GM23338 (cell line): ENCODE measurements around the gene USP31. TPM values are rescaled to one million over a fixed set of nuclear protein-coding genes. Genes with fewer than 3 reads are reported as not detected.

ENCODE experiments used
- ATAC-seq: fragments of 200-7000 bp; cut with Tn5 transposase; 3 replicates; pipeline ENCODE4 v1.9.1; 2020
- DNase-seq: peaks from one replicate; pipeline ENCODE4 v3.0.0-alpha.2; 2015; ENCODE audit warnings: low spot score
- H2AFZ ChIP-seq: fragments of 200-600 bp; sonication (generic); 2 replicates; pipeline ENCODE4 v1.8.0; 2016; ENCODE audit warnings: antibody characterized with exemption, mild to moderate bottlenecking, moderate library complexity
- H3F3A ChIP-seq: fragments of 200-600 bp; sonication (generic); replicated peaks from 2 replicates; pipeline ENCODE4 v1.8.0; 2017; ENCODE audit warnings: antibody characterized with exemption, mixed run types, low read depth
- H3K27ac ChIP-seq: fragments of 200-600 bp; sonication (generic); 2 replicates; pipeline ENCODE4 v1.6.1; 2016; ENCODE audit warnings: low read depth
- H3K27me3 ChIP-seq: fragments of 200-600 bp; sonication (generic); 2 replicates; pipeline ENCODE4 v1.8.0; 2016; ENCODE audit warnings: mild to moderate bottlenecking, mixed run types, moderate library complexity; ENCODE audit not compliant: insufficient read depth
- H3K36me3 ChIP-seq: fragments of 200-600 bp; sonication (generic); 2 replicates; pipeline ENCODE4 v1.8.0; 2016; ENCODE audit warnings: mild to moderate bottlenecking; ENCODE audit not compliant: insufficient read depth
- H3K4me1 ChIP-seq: fragments of 200-600 bp; sonication (generic); 2 replicates; pipeline ENCODE4 v1.8.0; 2016; ENCODE audit warnings: mild to moderate bottlenecking, moderate library complexity; ENCODE audit not compliant: insufficient read depth
- H3K4me2 ChIP-seq: fragments of 200-600 bp; sonication (generic); 2 replicates; pipeline ENCODE4 v1.7.1; 2017; ENCODE audit warnings: mixed run types
- H3K4me3 ChIP-seq: fragments of 200-600 bp; sonication (generic); 2 replicates; pipeline ENCODE4 v1.6.1; 2016; ENCODE audit warnings: mixed run types
- H3K79me2 ChIP-seq: fragments of 200-600 bp; sonication (generic); replicated peaks from 2 replicates; pipeline ENCODE4 v1.8.0; 2017; ENCODE audit warnings: mild to moderate bottlenecking; ENCODE audit not compliant: insufficient read depth
- H3K9me2 ChIP-seq: fragments of 200-600 bp; sonication (generic); 2 replicates; pipeline ENCODE4 v1.8.0; 2017; ENCODE audit not compliant: insufficient read depth
- H4K20me1 ChIP-seq: fragments of 200-600 bp; sonication (generic); replicated peaks from 2 replicates; pipeline ENCODE4 v1.8.0; 2017; ENCODE audit warnings: mild to moderate bottlenecking; ENCODE audit not compliant: insufficient read depth
- H3K27ac Mint-ChIP-seq: 2 replicates; pipeline ENCODE4 v1.8.0; 2020; ENCODE audit warnings: inconsistent platforms, mild to moderate bottlenecking, moderate library complexity, mixed read lengths
- H3K27me3 Mint-ChIP-seq: 3 replicates; pipeline ENCODE4 v1.8.0; 2022; ENCODE audit warnings: low read depth, mild to moderate bottlenecking, moderate library complexity, mixed read lengths, inconsistent platforms; ENCODE audit not compliant: insufficient read depth, poor library complexity
- H3K36me3 Mint-ChIP-seq: 3 replicates; pipeline ENCODE4 v1.8.0; 2021; ENCODE audit warnings: low read depth, mild to moderate bottlenecking, inconsistent platforms, moderate library complexity, mixed read lengths
- H3K4me1 Mint-ChIP-seq: 3 replicates; pipeline ENCODE4 v1.8.0; 2020; ENCODE audit warnings: mild to moderate bottlenecking, inconsistent platforms, mixed read lengths
- H3K4me3 Mint-ChIP-seq: 3 replicates; pipeline ENCODE4 v1.8.0; 2021; ENCODE audit warnings: moderate library complexity, mild to moderate bottlenecking, inconsistent platforms, mixed read lengths
- H3K9me3 Mint-ChIP-seq: 3 replicates; pipeline ENCODE4 v1.8.0; 2020; ENCODE audit warnings: moderate library complexity, mild to moderate bottlenecking, inconsistent platforms, mixed read lengths
- CREB1 ChIP-seq: fragments of 250-450 bp; sonication (Bioruptor Pico); IDR thresholded peaks from 2 replicates; pipeline ENCODE4 v1.5.0; 2020; ENCODE audit warnings: low read depth, mild to moderate bottlenecking, moderate library complexity
- EZH2 ChIP-seq: fragments of 200-600 bp; sonication (generic); IDR thresholded peaks from one replicate; pipeline ENCODE4 v1.8.0; 2017; ENCODE audit warnings: antibody characterized with exemption, mild to moderate bottlenecking, low read depth; ENCODE audit not compliant: unreplicated experiment
- EZH2phosphoT487 ChIP-seq: fragments of 200-600 bp; sonication (generic); IDR thresholded peaks from one replicate; pipeline ENCODE4 v1.8.1; 2018; ENCODE audit warnings: antibody characterized with exemption; ENCODE audit not compliant: unreplicated experiment
- JUNB ChIP-seq: IDR thresholded peaks from one replicate; pipeline ENCODE4 v1.6.1; 2016; ENCODE audit warnings: antibody characterized with exemption; ENCODE audit not compliant: unreplicated experiment
- NANOG ChIP-seq: IDR thresholded peaks from 2 replicates; pipeline ENCODE4 v1.6.1; 2016; ENCODE audit warnings: antibody characterized with exemption, borderline replicate concordance
- POLR2AphosphoS5 ChIP-seq: IDR thresholded peaks from 2 replicates; pipeline ENCODE4 v1.6.1; 2016; ENCODE audit warnings: antibody characterized with exemption, low read depth
- STAT1 ChIP-seq: IDR thresholded peaks from one replicate; pipeline ENCODE4 v1.6.1; 2016; ENCODE audit warnings: antibody characterized with exemption; ENCODE audit not compliant: unreplicated experiment
- ZNF114 ChIP-seq: fragments of 250-450 bp; sonication (Bioruptor Pico); IDR thresholded peaks from 2 replicates; pipeline ENCODE4 v1.5.0; 2020; ENCODE audit warnings: mild to moderate bottlenecking, moderate library complexity
- ZNF331 ChIP-seq: fragments of 250-450 bp; sonication (Bioruptor Pico); IDR thresholded peaks from 2 replicates; pipeline ENCODE4 v1.5.0; 2020; ENCODE audit warnings: low read depth, mild to moderate bottlenecking, moderate library complexity
- polyA plus RNA-seq: library from polyadenylated mRNA; unstranded; fragments of >200 nt; fragmentation: Nextera tagmentation; extraction: Ambion mirVana; gene quantifications from 2 replicates; pipeline ENCODE4 v1.2.1, GENCODE V29; 2016
- total RNA-seq: library from RNA; depleted of rRNA; stranded (reverse); fragments of >200 nt; shearing (Covaris generic); gene quantifications from 2 replicates; pipeline ENCODE4 v1.2.3, GENCODE V29; 2014
- TF ChIP-seq, protein P1 (sequence below): IDR thresholded peaks from one replicate; pipeline ENCODE4 v1.6.1; 2018; ENCODE audit warnings: antibody characterized with exemption; ENCODE audit not compliant: unreplicated experiment
- TF ChIP-seq, protein P2 (sequence below), 2 experiments: fragments of 200-600 bp in 1 of 2; sonication (generic) in 1 of 2; conservative IDR thresholded peaks; 2 replicates each; pipeline versions ENCODE4 v1.5.1 to v1.6.1; 2016 to 2017; ENCODE audit warnings: antibody characterized with exemption in 2 of 2, low read depth in 2 of 2, mild to moderate bottlenecking in 2 of 2, moderate library complexity in 1 of 2

The USP31 gene
- total and polyA plus RNA-seq, 2 experiments from 2014 or later, result 4.3 to 17.9 TPM

GRCh38 chr16:23146877-23147601 is 2.2 kb downstream of the USP31 start:
- Histone ChIP-seq H2AFZ (no peak overlapping the region), H3F3A (no peaks in the 10 kb centered on the region), H3K9me2 (no peaks in the 10 kb centered on the region), H3K36me3 (no peaks in the 10 kb centered on the region), H3K4me1 (peaks cover 45% of the 10 kb centered on the region), H4K20me1 (peaks cover 32% of the 10 kb centered on the region), H3K27ac (no peak overlapping the region), H3K79me2 (peaks cover 63% of the 10 kb centered on the region), H3K4me2 (peak overlapping the region; percentile 91), H3K4me3 (peak overlapping the region; percentile 86; the same call in 1 of the 2 replicates), H3K27me3 (peaks cover 8% of the 10 kb centered on the region; the same call in 1 of the 2 replicates)
- Mint-ChIP-seq H3K9me3 (no peaks in the 10 kb centered on the region; the same call in 2 of the 3 replicates), H3K4me3 (peak overlapping the region; percentile 94), H3K4me1 (peaks cover 46% of the 10 kb centered on the region), H3K27ac (peak overlapping the region; percentile 53), H3K27me3 (peaks cover 6% of the 10 kb centered on the region), H3K36me3 (peaks cover 5% of the 10 kb centered on the region; the same call in 1 of the 3 replicates)
- DNase-seq, result no peak
- TF ChIP-seq CREB1, result no peak
- ATAC-seq, result no peak

DNA sequence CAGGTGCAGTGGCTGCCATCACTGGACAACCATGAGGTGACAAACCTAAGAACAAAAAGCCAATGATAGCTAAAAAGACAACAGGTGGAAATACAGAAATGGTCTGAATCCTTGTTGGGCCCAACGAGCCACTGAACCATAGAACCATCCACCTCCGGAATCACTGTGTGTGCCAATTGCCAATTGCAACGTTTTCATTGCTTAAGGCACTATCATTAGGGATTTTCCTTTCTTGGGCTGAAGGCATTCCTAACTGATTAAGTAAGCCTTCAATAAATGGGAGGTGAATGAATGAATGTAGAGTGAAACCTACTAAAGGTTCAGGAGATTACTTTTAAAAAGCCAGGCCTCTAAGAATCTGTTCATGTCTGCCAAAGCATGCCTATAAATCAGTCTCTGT is 3.6 kb downstream of the USP31 start:
- ATAC-seq (no peak), DNase-seq (peak; percentile 41)
- no peaks in the 10 kb centered on the region for H3K36me3 ChIP-seq
- H3K36me3 Mint-ChIP-seq, result peaks cover 5% of the 10 kb centered on the region; the same call in 1 of the 3 replicates
- H3K9me3 Mint-ChIP-seq, result no peaks in the 10 kb centered on the region; the same call in 2 of the 3 replicates
- H3K9me2 ChIP-seq, result no peaks in the 10 kb centered on the region
- H3K4me1 Mint-ChIP-seq, result peaks cover 46% of the 10 kb centered on the region
- peak overlapping the region; percentile 12 for H3K27ac ChIP-seq
- peaks cover 45% of the 10 kb centered on the region for H3K4me1 ChIP-seq
- peak overlapping the region; percentile 37; the same call in 1 of the 3 replicates for H3K4me3 Mint-ChIP-seq
- H3K4me2 ChIP-seq, result peak overlapping the region; percentile 72
- no peak overlapping the region for H3K27ac Mint-ChIP-seq
- H3K79me2 ChIP-seq, result peaks cover 77% of the 10 kb centered on the region
- no peaks in the 10 kb centered on the region for H3F3A ChIP-seq
- H3K4me3 ChIP-seq, result 0 out of 2 replicates have a peak overlapping the region, but pooled peaks have one; percentile 16
- H3K27me3 ChIP-seq, result peaks cover 4% of the 10 kb centered on the region; the same call in 1 of the 2 replicates
- H2AFZ ChIP-seq, result no peak overlapping the region
- H3K27me3 Mint-ChIP-seq, result peaks cover 6% of the 10 kb centered on the region
- H4K20me1 ChIP-seq, result peaks cover 36% of the 10 kb centered on the region
- no peak for TF ChIP-seq JUNB

DNA sequence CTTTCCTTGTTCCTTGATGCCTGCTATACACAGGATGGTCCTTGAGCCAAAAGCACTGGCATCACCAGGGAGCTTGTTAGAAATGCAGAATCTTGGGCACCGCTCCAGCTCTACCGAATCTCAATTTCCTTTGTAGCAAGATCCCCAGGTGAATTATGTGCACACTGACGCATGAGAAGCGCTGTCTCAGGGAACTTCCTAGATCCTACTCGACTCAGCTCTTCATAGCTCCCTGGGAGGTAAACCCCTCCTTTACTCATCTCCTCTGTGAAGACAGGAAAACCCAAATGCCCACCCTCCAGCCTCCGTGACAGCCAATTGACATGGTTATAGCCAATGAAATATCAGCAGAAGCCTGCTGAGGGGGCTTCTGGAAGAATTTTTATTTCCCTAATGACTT is 4.1 kb downstream of the USP31 start:
- Histone ChIP-seq H3K27me3 (no peaks in the 10 kb centered on the region; the same call in 1 of the 2 replicates), H3K4me1 (peaks cover 44% of the 10 kb centered on the region), H3F3A (no peaks in the 10 kb centered on the region), H3K79me2 (peaks cover 81% of the 10 kb centered on the region), H3K9me2 (no peaks in the 10 kb centered on the region), H3K27ac (peak overlapping the region; percentile 12; the same call in 1 of the 2 replicates), H2AFZ (no peak overlapping the region), H3K4me2 (peak overlapping the region; percentile 72), H3K36me3 (no peaks in the 10 kb centered on the region), H4K20me1 (peaks cover 36% of the 10 kb centered on the region), H3K4me3 (peak overlapping the region; percentile 16; the same call in 1 of the 2 replicates)
- peak overlapping the region; percentile 37 for H3K4me3 Mint-ChIP-seq
- no peaks in the 10 kb centered on the region; the same call in 2 of the 3 replicates for H3K9me3 Mint-ChIP-seq
- peaks cover 46% of the 10 kb centered on the region for H3K4me1 Mint-ChIP-seq
- no peak overlapping the region; the same call in 1 of the 2 replicates for H3K27ac Mint-ChIP-seq
- H3K27me3 Mint-ChIP-seq, result peaks cover 6% of the 10 kb centered on the region
- peaks cover 5% of the 10 kb centered on the region; the same call in 1 of the 3 replicates for H3K36me3 Mint-ChIP-seq
- peak; percentile 8; the same call in 2 of the 3 replicates for ATAC-seq
- peak; percentile 55 for DNase-seq
- no peak for TF ChIP-seq EZH2
- TF ChIP-seq POLR2AphosphoS5, result no peak
- no peak for TF ChIP-seq ZNF331 (CRISPR knock-in tag)
- no peak for TF ChIP-seq EZH2phosphoT487
- TF ChIP-seq STAT1, result no peak
- TF ChIP-seq CREB1, result no peak
- TF ChIP-seq JUNB, result no peak
- TF ChIP-seq, protein P1, sequence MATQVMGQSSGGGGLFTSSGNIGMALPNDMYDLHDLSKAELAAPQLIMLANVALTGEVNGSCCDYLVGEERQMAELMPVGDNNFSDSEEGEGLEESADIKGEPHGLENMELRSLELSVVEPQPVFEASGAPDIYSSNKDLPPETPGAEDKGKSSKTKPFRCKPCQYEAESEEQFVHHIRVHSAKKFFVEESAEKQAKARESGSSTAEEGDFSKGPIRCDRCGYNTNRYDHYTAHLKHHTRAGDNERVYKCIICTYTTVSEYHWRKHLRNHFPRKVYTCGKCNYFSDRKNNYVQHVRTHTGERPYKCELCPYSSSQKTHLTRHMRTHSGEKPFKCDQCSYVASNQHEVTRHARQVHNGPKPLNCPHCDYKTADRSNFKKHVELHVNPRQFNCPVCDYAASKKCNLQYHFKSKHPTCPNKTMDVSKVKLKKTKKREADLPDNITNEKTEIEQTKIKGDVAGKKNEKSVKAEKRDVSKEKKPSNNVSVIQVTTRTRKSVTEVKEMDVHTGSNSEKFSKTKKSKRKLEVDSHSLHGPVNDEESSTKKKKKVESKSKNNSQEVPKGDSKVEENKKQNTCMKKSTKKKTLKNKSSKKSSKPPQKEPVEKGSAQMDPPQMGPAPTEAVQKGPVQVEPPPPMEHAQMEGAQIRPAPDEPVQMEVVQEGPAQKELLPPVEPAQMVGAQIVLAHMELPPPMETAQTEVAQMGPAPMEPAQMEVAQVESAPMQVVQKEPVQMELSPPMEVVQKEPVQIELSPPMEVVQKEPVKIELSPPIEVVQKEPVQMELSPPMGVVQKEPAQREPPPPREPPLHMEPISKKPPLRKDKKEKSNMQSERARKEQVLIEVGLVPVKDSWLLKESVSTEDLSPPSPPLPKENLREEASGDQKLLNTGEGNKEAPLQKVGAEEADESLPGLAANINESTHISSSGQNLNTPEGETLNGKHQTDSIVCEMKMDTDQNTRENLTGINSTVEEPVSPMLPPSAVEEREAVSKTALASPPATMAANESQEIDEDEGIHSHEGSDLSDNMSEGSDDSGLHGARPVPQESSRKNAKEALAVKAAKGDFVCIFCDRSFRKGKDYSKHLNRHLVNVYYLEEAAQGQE, result no peak
- TF ChIP-seq, protein P2, sequence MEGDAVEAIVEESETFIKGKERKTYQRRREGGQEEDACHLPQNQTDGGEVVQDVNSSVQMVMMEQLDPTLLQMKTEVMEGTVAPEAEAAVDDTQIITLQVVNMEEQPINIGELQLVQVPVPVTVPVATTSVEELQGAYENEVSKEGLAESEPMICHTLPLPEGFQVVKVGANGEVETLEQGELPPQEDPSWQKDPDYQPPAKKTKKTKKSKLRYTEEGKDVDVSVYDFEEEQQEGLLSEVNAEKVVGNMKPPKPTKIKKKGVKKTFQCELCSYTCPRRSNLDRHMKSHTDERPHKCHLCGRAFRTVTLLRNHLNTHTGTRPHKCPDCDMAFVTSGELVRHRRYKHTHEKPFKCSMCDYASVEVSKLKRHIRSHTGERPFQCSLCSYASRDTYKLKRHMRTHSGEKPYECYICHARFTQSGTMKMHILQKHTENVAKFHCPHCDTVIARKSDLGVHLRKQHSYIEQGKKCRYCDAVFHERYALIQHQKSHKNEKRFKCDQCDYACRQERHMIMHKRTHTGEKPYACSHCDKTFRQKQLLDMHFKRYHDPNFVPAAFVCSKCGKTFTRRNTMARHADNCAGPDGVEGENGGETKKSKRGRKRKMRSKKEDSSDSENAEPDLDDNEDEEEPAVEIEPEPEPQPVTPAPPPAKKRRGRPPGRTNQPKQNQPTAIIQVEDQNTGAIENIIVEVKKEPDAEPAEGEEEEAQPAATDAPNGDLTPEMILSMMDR (conservative IDR thresholded peaks at IDR 0.05; ENCODE audit: low read depth in 2 of 2), result no peak
- no peak for TF ChIP-seq ZNF114
- no peak for TF ChIP-seq NANOG
